H1 (cell line): ENCODE results near the gene FGF4. TPM values are rescaled to one million over a fixed set of nuclear protein-coding genes. Genes with fewer than 3 reads are reported as not detected.

Experiments used
- CTCF ChIA-PET: fragments of 300-600 bp; sonication (Branson Sonifier 250); formaldehyde crosslinking; loops from one replicate; lab custom pipeline; 2021; ENCODE audit not compliant: partially characterized antibody; lab: Charles Lee
- POLR2A ChIA-PET: fragments of 300-600 bp; sonication (Branson Sonifier 250); formaldehyde crosslinking; loops from one replicate; lab custom pipeline; 2021; ENCODE audit warnings: inconsistent platforms; ENCODE audit not compliant: partially characterized antibody; lab: Charles Lee
- DNase-seq, 2 experiments: peaks; one replicate each; pipeline versions ENCODE4 v3.0.0 to v3.0.0-alpha.2; 2010 to 2022; ENCODE audit warnings: low spot score in 2 of 2, low read depth in 1 of 2, mixed read lengths in 1 of 2
- FAIRE-seq: peaks from 2 replicates; lab custom pipeline; 2011; peaks lifted over from hg19 to GRCh38; lab: Jason Lieb, UNC
- H2AFZ ChIP-seq: 2 replicates; pipeline ENCODE4 v1.8.1; 2012; ENCODE audit warnings: low read length, inconsistent platforms
- H2AK5ac ChIP-seq: 2 replicates; pipeline ENCODE4 v1.6.1; 2013; ENCODE audit warnings: low read depth, low read length
- H2BK120ac ChIP-seq: replicated peaks from 2 replicates; pipeline ENCODE3; 2013; ENCODE audit warnings: low read depth, low read length, inconsistent platforms
- H2BK12ac ChIP-seq: 2 replicates; pipeline ENCODE4 v1.6.1; 2013; ENCODE audit warnings: low read depth, low read length
- H2BK15ac ChIP-seq: 2 replicates; pipeline ENCODE4 v1.6.1; 2013; ENCODE audit warnings: low read length
- H2BK20ac ChIP-seq: 2 replicates; pipeline ENCODE4 v1.6.1; 2013; ENCODE audit warnings: low read length
- H2BK5ac ChIP-seq: 2 replicates; pipeline ENCODE4 v1.6.1; 2013; ENCODE audit warnings: low read depth, low read length
- H3K14ac ChIP-seq: 2 replicates; pipeline ENCODE4 v1.6.1; 2013; ENCODE audit warnings: inconsistent platforms; ENCODE audit not compliant: insufficient read length
- H3K18ac ChIP-seq: 2 replicates; pipeline ENCODE4 v1.6.1; 2013; ENCODE audit warnings: low read length; ENCODE audit errors: extremely low read depth
- H3K23ac ChIP-seq: 2 replicates; pipeline ENCODE4 v1.6.1; 2013; ENCODE audit warnings: inconsistent platforms; ENCODE audit not compliant: insufficient read length
- H3K23me2 ChIP-seq: 2 replicates; pipeline ENCODE4 v1.6.1; 2013; ENCODE audit warnings: low read depth, low read length
- H3K27ac ChIP-seq: 2 replicates; pipeline ENCODE4 v1.6.1; 2011; ENCODE audit warnings: low read depth, low read length, inconsistent platforms
- H3K27me3 ChIP-seq, 4 experiments: replicated peaks in 1 of 4; 1 replicate in 1 of 4; 2 replicates in 3 of 4; pipeline versions ENCODE4 v1.6.1 to v1.8.1; 2011 to 2013; ENCODE audit warnings: low read length in 3 of 4, mild to moderate bottlenecking in 3 of 4, inconsistent platforms in 2 of 4, mixed read lengths in 2 of 4, moderate library complexity in 1 of 4; ENCODE audit not compliant: control insufficient read depth in 3 of 4, insufficient read depth in 3 of 4; ENCODE audit errors: extremely low read depth in 1 of 4
- H3K36me3 ChIP-seq, 4 experiments: 2 replicates each; pipeline versions ENCODE4 v1.6.1 to v1.8.1; 2011 to 2013; ENCODE audit warnings: mild to moderate bottlenecking in 4 of 4, low read length in 3 of 4, moderate library complexity in 2 of 4, control low read depth in 1 of 4, inconsistent platforms in 1 of 4; ENCODE audit not compliant: insufficient read depth in 4 of 4, control insufficient read depth in 2 of 4
- H3K4ac ChIP-seq: replicated peaks from 2 replicates; pipeline ENCODE3; 2013; ENCODE audit warnings: low read length, low read depth, mixed read lengths, inconsistent platforms; ENCODE audit not compliant: insufficient read length
- H3K4me1 ChIP-seq, 4 experiments: replicated peaks in 1 of 4; 1 replicate in 1 of 4; 2 replicates in 3 of 4; pipeline versions ENCODE4 v1.6.1 to v1.8.1; 2011 to 2013; ENCODE audit warnings: low read length in 3 of 4, inconsistent platforms in 2 of 4, mixed read lengths in 1 of 4; ENCODE audit not compliant: insufficient read depth in 4 of 4, control insufficient read depth in 3 of 4
- H3K4me2 ChIP-seq, 2 experiments: 2 replicates each; pipeline versions ENCODE4 v1.6.1 to v1.8.1; 2011 to 2013; ENCODE audit warnings: low read depth in 2 of 2, low read length in 2 of 2, control low read depth in 1 of 2, inconsistent platforms in 1 of 2, mild to moderate bottlenecking in 1 of 2; ENCODE audit not compliant: insufficient read depth in 1 of 2
- H3K4me3 ChIP-seq, 4 experiments: fragments of 200-600, 300-600 bp in 1 of 4; sonication (generic), shearing (Covaris generic), sonication (Bioruptor Twin) in 1 of 4; 2 replicates each; pipeline versions ENCODE4 v1.5.1 to v1.8.1; 2011 to 2016; ENCODE audit warnings: low read length in 4 of 4, low read depth in 3 of 4, control low read depth in 2 of 4, inconsistent platforms in 2 of 4, mild to moderate bottlenecking in 2 of 4, mixed read lengths in 1 of 4, moderate library complexity in 1 of 4; ENCODE audit not compliant: insufficient read depth in 2 of 4; ENCODE audit errors: extremely low read depth in 1 of 4
- H3K56ac ChIP-seq: replicated peaks from 2 replicates; pipeline ENCODE3; 2013; ENCODE audit warnings: low read depth, mild to moderate bottlenecking, mixed read lengths, low read length, inconsistent platforms; ENCODE audit not compliant: insufficient read length
- H3K79me1 ChIP-seq: 2 replicates; pipeline ENCODE4 v1.6.1; 2013; ENCODE audit warnings: low read depth, low read length, control low read depth
- H3K79me2 ChIP-seq, 2 experiments: 2 replicates each; pipeline versions ENCODE4 v1.6.1 to v1.8.1; 2012 to 2013; ENCODE audit warnings: low read length in 2 of 2, mild to moderate bottlenecking in 2 of 2, inconsistent platforms in 1 of 2; ENCODE audit not compliant: insufficient read depth in 2 of 2, control insufficient read depth in 1 of 2
- H3K9ac ChIP-seq, 4 experiments: replicated peaks in 1 of 4; 1 replicate in 1 of 4; 2 replicates in 3 of 4; pipeline versions ENCODE4 v1.6.1 to v1.8.1; 2011 to 2013; ENCODE audit warnings: low read depth in 3 of 4, low read length in 3 of 4, control low read depth in 2 of 4, mild to moderate bottlenecking in 2 of 4, moderate library complexity in 2 of 4, inconsistent platforms in 1 of 4; ENCODE audit errors: extremely low read depth in 1 of 4
- H3K9me3 ChIP-seq, 2 experiments: 2 replicates each; pipeline versions ENCODE4 v1.6.1 to v1.8.1; 2012 to 2013; ENCODE audit warnings: mild to moderate bottlenecking in 2 of 2, moderate library complexity in 2 of 2, control low read depth in 1 of 2, inconsistent platforms in 1 of 2, low read depth in 1 of 2, low read length in 1 of 2, mixed read lengths in 1 of 2; ENCODE audit not compliant: insufficient read depth in 2 of 2
- H4K20me1 ChIP-seq, 2 experiments: replicated peaks in 1 of 2; 2 replicates each; pipeline versions ENCODE3 to v1.8.1; 2011 to 2013; ENCODE audit warnings: inconsistent platforms in 2 of 2, low read length in 2 of 2, mild to moderate bottlenecking in 1 of 2; ENCODE audit not compliant: insufficient read depth in 2 of 2, control insufficient read depth in 1 of 2
- H4K5ac ChIP-seq: 2 replicates; pipeline ENCODE4 v1.6.1; 2013; ENCODE audit warnings: low read length, low read depth, mixed read lengths, inconsistent platforms; ENCODE audit not compliant: insufficient read length
- H4K8ac ChIP-seq: 2 replicates; pipeline ENCODE4 v1.8.0; 2013; ENCODE audit warnings: mild to moderate bottlenecking, moderate library complexity, low read length, inconsistent platforms; ENCODE audit not compliant: insufficient read depth; ENCODE audit errors: extremely low read depth
- H4K91ac ChIP-seq: replicated peaks from 2 replicates; pipeline ENCODE3; 2013; ENCODE audit warnings: low read length, mixed read lengths, inconsistent platforms; ENCODE audit not compliant: insufficient read length
- ASH2L ChIP-seq: fragments of 200-600, 300-600 bp; sonication (generic); IDR thresholded peaks from one replicate; pipeline ENCODE4 v1.7.1; 2017; ENCODE audit warnings: low read length
- FOSL1 ChIP-seq: IDR thresholded peaks from 2 replicates; pipeline ENCODE4 v1.6.1; 2011; ENCODE audit warnings: mild to moderate bottlenecking, low read depth, low read length, moderate library complexity; ENCODE audit not compliant: insufficient read depth
- HDAC2 ChIP-seq, 2 experiments: fragments of 300-600 bp in 1 of 2; sonication (generic) in 1 of 2; IDR thresholded peaks; 2 replicates each; pipeline ENCODE4 v1.6.1; 2011 to 2012; ENCODE audit warnings: low read depth in 2 of 2, low read length in 2 of 2, mild to moderate bottlenecking in 2 of 2, moderate library complexity in 2 of 2, borderline replicate concordance in 1 of 2, inconsistent platforms in 1 of 2
- PHF8 ChIP-seq: fragments of 200-600 bp; sonication (generic); conservative IDR thresholded peaks from 2 replicates; pipeline ENCODE4 v1.7.1; 2012; ENCODE audit warnings: low read depth, mild to moderate bottlenecking, inconsistent platforms, low read length, moderate library complexity
- RNF2 ChIP-seq: fragments of 200-900, 300-1000 bp; sonication (generic); IDR thresholded peaks from 2 replicates; pipeline ENCODE4 v1.7.1; 2016; ENCODE audit warnings: borderline replicate concordance, low read depth, mild to moderate bottlenecking, antibody characterized with exemption, low read length; ENCODE audit not compliant: poor library complexity, severe bottlenecking; ENCODE audit errors: missing control alignments
- SIX5 ChIP-seq: IDR thresholded peaks from 2 replicates; pipeline ENCODE4 v1.6.1; 2011; ENCODE audit warnings: mild to moderate bottlenecking, low read depth, low read length
- TAF1 ChIP-seq: IDR thresholded peaks from 2 replicates; pipeline ENCODE4 v1.6.1; 2011; ENCODE audit warnings: mild to moderate bottlenecking, low read depth, low read length
- YY1 ChIP-seq: IDR thresholded peaks from 2 replicates; pipeline ENCODE4 v1.6.1; 2011; ENCODE audit warnings: low read depth, mild to moderate bottlenecking, low read length
- WGBS, 2 experiments: shearing (Covaris generic) in 1 of 2; methylation state at CpG; one replicate each; pipeline versions ENCODE4 v1.1.6 to v1.1.7; 2013 to 2015; ENCODE audit warnings: low lambda C conversion rate in 2 of 2, mixed read lengths in 2 of 2, inconsistent platforms in 1 of 2, low coverage in 1 of 2, missing lambda C conversion rate in 1 of 2; ENCODE audit not compliant: insufficient replicate concordance in 2 of 2, insufficient coverage in 1 of 2, insufficient read length in 1 of 2; ENCODE audit errors: extremely low coverage in 1 of 2, missing lambda C conversion rate in 1 of 2; 5-methylcytosine and 5-hydroxymethylcytosine counted together
- polyA plus RNA-seq, 7 experiments: library from polyadenylated mRNA; depleted of rRNA in 3 of 7; stranded (reverse) in 5 of 7; unstranded in 2 of 7; fragments of >200 nt in 5 of 7; fragments of 200-250 nt in 2 of 7; gene quantifications; 1 replicate in 5 of 7; 2 replicates in 1 of 7; 4 replicates in 1 of 7; pipeline versions ENCODE4 v1.2.1 to v1.2.3, GENCODE V29; 2011 to 2013; ENCODE audit warnings: missing spikeins in 2 of 7, mixed read lengths in 2 of 7
- total RNA-seq: library from RNA; stranded (reverse); fragmentation: NEBNext Ultra II Directional; extraction: Animal tissue kit (Norgen Biotek cat#: 25700); gene quantifications from 2 replicates; pipeline ENCODE4 v1.2.1, GENCODE V29; 2021
- TF ChIP-seq, protein P1 (sequence below): IDR thresholded peaks from 2 replicates; pipeline ENCODE4 v1.6.1; 2011; ENCODE audit warnings: low read depth, mild to moderate bottlenecking, low read length; ENCODE audit not compliant: insufficient read depth

Gene FGF4
- total and polyA plus RNA-seq, 2 of the 8 experiments (the other 6 are each of a cell fraction or from before 2014, with no cell fraction given), result 0.57 to 2.0 TPM

DNA sequence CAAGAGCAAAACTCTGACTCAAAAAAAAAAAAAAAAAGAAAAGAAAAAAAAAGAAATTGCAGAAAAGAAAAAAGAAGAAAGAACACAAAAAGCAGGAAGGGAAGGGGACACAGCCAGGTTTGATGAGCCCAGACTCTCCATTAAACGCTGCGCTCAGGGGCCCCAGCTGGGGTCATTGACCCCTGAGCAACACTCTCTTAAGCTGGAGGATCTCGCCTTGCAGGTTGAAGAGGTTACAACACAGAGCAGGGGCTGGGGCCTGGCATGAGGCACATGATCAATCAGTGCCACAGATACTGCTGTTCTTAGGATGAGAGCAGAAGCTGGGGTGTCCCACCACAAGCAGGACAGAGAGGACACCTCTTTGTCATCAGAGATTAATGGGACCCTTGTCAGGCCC is 36.3 kb upstream of the FGF4 start:
- no peak overlapping the region for H4K5ac ChIP-seq
- no peak overlapping the region for H4K8ac ChIP-seq
- H2AFZ ChIP-seq, result no peak overlapping the region
- no peaks in the 10 kb centered on the region; the same call in 1 of the 2 replicates for H3K79me1 ChIP-seq
- peaks cover 12 to 29% (median 23%) of the 10 kb centered on the region in 4 experiments for H3K27me3 ChIP-seq
- WGBS, 2 experiments, result 89% methylated on average over 3 of the region's 3 CpGs; no CpG with 5 or more reads in 1 of the 2 experiments
- no peak overlapping the region for H3K4me2 ChIP-seq
- no peak overlapping the region for H4K91ac ChIP-seq
- H2BK15ac ChIP-seq, result no peak overlapping the region
- H3K27ac ChIP-seq, result no peak overlapping the region
- H3K4me3 ChIP-seq, result no peak overlapping the region
- H3K9me3 ChIP-seq, result no peaks in the 10 kb centered on the region
- H3K18ac ChIP-seq, result no peak overlapping the region
- no peak overlapping the region for H3K56ac ChIP-seq
- H3K14ac ChIP-seq, result no peak overlapping the region
- H3K4ac ChIP-seq, result no peak overlapping the region
- H3K23ac ChIP-seq, result no peak overlapping the region
- H4K20me1 ChIP-seq, result peaks cover 0 to 1% of the 10 kb centered on the region in 2 experiments
- FAIRE-seq (no peak), DNase-seq (no peak)
- H3K79me2 ChIP-seq, result no peaks in the 10 kb centered on the region
- peaks cover 0 to 10% (median 1%) of the 10 kb centered on the region in 4 experiments; a peak in 4 of 7 replicates for H3K4me1 ChIP-seq
- no peak overlapping the region for H2BK120ac ChIP-seq
- no peak overlapping the region for H2BK5ac ChIP-seq
- ChIA-PET POLR2A (interaction anchor here (0.9 kb wide), 1 partner anchor 10 kb away, joined by 3 read pairs; no protein-coding TSS in a partner anchor), CTCF (interaction anchor here (1.0 to 1.6 kb wide), 8 partner anchors 9 to 128 kb away, joined by 3 to 6 read pairs (median 3); no protein-coding TSS in a partner anchor)
- H3K23me2 ChIP-seq, result peaks cover 16% of the 10 kb centered on the region; the same call in 1 of the 2 replicates
- H2BK20ac ChIP-seq, result no peak overlapping the region
- no peak for TF ChIP-seq RNF2
- TF ChIP-seq ASH2L, result no peak
- no peak for TF ChIP-seq YY1
- TF ChIP-seq, protein P1, sequence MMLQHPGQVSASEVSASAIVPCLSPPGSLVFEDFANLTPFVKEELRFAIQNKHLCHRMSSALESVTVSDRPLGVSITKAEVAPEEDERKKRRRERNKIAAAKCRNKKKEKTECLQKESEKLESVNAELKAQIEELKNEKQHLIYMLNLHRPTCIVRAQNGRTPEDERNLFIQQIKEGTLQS, result no peak
- TF ChIP-seq TAF1, result no peak
- no peak for TF ChIP-seq SIX5
- TF ChIP-seq FOSL1, result no peak
- TF ChIP-seq PHF8, result no peak
- no peak for TF ChIP-seq HDAC2 (IDR thresholded peaks at IDR 0.05; ENCODE audit: borderline replicate concordance in 1 of 2, low read depth in 2 of 2, low read length in 2 of 2)
- H3K9ac ChIP-seq, result no peak overlapping the region
- H2BK12ac ChIP-seq, result no peak overlapping the region
- H2AK5ac ChIP-seq, result no peak overlapping the region
- no peaks in the 10 kb centered on the region for H3K36me3 ChIP-seq
